HG03139 (cell line): ENCODE data around the gene C2orf92.

Source experiments
- ATAC-seq: cut with Tn5 transposase; IDR thresholded peaks from one replicate; pipeline ENCODE4 v1.9.1; 2021; ENCODE audit not compliant: unreplicated experiment

C2orf92 gene

DNA sequence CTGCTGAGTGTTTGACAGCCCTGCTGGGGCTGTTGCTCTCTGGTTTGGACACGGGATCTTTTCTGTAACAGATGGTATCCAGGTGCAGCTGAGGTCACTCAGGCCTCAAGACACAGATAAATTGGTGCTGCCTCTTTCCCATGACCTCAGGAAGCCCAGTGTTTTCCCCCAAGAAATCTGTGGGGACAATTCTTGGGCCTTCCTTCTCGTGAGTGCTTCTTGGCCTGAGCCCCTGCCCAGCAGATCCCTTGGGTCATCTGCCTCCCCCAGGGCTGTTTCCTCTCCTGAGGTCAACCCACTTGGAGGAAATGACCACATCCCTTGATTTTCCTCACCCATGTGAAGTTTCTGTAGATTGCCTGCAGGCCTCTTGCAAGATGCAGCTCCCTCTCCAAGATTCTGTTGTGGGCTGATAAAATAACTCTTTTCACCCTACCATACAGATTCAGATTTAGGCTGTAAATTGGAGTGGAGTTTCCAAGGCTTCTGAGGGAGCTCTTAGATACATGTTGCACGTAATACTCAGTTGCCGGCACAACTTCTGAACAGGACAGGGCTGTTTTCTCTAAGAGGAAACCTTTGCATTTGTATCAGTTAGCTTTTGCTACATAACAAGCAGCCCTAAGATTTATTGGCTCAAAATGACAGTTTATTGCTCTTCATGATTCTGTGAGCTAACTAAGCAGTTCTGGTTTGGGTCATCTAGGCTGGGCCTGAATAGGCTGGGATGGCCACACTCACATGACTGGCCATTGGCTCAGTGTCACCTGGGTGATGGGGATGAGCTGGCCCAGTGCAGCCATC lies 57.0 kb downstream of the C2orf92 start:
- ATAC-seq = no peak

DNA sequence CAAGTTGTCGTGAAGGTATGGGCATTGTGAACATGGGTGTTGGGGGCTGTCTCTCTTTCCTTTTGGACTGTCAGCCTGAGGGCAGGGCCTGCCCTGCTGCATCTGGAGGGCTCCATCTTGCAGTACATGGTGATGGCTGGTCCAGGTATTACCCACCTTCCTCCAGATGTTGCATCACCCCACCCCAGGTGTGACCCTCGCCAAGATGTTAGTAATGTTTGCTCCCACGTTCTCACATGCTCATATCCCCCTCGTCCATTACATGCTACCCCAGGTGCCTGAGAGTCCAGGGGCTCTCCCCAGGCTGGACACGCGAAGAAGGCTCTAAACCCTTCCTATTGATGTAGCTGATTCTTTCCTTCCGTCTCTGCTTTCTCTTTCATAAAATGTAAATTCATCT lies 57.8 kb downstream of the C2orf92 start:
- no peak for ATAC-seq

DNA sequence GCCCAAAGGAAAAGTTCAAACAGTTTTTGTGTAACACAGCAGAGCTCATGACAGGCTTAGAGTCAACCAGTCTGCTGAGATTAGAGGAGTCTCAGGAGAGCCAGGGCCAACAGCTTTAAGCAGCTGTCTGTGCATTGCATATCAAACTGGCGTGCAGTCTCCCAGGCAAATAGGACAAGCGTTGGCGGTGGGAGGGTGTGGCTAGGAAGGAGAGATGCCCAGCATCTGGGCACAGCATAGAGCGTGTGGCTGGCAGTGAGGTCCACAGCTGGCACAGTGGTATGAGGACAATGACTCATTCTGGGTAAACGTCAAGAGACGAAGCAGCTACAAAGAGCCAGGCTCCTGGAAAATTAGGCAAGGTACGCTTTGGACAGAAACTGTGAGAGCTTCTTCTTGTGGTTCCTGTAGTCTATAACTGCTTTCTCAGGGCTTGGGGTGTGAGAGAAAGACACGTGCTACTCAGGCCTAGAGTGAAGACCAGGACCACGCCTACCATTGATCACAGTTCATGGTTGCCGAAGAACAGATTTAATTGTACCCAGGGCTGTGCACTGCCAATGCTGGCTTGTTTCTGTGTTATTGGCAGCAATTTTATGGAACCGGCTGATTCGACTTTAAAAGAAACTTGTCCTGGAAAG lies 58.7 kb downstream of the C2orf92 start:
- no peak for ATAC-seq

DNA sequence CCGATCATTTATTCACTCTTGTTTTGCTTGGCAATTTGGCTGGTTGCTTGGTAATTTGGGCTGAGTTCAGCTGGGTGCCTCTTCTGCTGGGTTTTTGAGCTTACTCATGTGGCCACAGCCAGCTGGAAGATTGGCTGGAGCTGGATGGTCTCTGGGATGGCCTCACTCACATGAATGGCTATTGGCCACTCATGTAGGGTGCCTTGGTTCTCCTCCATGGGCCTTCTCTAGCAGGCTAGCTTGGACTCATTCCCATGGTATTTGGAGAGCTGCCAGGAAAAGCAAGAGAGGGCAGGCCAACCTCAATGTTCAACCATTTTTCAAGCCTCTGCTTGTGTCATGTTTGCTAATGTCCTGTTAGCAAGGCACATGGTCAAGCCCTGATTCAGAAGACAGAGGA lies 60.7 kb downstream of the C2orf92 start:
- no peak for ATAC-seq

DNA sequence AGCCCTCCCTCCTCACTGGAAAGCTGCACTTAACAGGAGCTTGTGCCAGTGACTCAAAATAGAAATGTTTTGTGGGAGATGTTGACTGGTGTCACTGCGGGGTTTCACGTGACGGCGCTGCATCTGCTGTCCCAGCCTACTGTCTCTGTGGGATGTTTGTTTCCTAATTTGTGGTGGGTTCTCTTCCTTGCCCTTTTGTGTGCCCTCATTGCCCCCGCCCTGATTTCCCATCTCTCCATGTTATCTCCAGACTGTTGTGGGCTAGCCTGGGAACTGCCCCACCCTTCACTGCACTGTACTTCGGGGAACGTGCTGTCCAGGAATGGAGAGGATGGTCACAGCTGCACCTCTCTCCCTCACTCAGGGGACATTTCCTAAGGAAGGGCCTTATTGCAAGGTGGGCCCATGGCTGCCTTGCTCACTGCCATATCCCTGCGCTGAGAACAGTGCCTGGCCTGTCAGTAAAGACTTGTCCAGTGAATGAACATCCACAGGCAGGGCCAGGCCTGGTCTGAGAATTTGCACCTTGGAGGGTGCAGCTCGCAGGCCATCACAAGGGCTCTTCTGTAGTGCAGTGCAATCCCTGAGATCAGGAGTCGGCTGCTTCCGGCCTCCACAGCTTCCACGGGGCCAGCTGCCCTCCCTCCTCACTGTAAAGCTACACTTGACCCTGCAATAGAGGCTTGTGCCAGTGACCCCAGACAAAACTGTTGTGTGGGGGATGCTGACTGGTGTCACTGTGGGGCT lies 61.9 kb downstream of the C2orf92 start:
- no peak for ATAC-seq

DNA sequence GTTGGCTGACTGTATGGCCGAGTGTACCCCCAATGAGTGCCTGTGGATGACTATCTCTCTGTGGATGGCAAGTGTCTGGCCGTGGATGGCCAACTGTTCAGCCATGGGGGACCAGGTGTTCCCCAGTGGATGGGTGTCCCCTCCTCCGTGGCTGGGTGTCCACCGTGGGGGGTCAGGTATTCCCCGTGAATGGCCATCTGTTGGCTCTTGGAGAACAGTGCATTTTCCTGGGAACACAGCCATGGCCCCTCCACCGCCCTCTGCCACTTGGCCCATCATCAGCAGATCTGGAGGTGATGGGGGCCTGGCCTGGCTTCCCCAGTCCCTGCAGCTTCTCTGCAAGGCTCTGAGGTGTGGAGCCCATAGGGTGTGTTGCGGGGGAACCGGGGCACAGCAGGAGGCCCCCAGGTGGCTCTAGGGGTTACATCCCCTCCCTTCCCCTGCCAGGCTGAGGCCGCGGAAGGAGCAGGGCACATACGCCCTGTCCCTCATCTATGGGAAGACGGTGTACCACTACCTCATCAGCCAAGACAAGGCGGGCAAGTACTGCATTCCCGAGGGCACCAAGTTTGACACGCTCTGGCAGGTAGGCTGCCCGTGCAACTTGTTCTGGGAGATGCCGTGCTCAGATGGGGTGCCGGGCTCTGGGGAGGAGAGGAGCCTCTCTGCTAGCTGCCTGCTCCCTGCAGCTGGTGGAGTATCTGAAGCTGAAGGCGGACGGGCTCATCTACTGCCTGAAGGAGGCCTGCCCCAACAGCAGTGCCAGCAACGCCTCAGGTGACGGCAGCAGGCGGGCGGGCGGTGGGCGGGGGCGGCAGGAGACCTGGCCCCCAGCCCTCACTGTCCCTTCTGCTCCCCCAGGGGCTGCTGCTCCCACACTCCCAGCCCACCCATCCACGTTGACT lies 63.2 kb downstream of the C2orf92 start:
- ATAC-seq = no peak

DNA sequence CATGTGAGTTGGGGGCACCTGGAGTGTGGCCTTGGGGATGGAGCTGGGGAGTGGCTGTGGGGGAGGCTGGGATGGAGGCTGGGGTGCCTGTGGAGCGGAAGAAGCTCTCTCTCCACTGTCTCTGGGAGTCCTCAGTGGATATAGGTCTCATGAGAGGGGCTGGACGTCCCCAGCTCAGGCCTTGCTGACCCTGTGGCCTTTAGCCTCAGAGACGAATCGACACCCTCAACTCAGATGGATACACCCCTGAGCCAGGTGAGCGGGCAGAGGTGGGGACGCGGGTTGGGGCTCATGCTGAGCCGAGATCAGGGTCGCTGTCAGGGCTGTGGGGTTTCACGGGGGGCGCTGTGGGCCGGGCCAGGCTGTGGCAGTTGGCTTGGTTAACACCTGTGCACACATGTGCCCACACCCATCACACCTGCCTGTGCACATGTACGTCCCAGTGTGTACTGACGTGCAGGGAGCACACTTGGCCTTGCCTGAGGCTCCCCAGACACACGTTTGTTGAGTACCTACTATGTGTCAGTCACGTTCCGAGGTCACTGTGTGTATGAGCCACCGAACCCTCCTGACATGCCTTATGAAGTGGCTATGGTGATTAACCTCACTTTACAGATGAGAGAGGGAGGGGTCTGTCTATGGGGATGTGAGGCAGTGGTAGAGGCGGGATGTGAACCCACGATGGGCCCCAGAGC lies 64.0 kb downstream of the C2orf92 start:
- ATAC-seq = no peak

DNA sequence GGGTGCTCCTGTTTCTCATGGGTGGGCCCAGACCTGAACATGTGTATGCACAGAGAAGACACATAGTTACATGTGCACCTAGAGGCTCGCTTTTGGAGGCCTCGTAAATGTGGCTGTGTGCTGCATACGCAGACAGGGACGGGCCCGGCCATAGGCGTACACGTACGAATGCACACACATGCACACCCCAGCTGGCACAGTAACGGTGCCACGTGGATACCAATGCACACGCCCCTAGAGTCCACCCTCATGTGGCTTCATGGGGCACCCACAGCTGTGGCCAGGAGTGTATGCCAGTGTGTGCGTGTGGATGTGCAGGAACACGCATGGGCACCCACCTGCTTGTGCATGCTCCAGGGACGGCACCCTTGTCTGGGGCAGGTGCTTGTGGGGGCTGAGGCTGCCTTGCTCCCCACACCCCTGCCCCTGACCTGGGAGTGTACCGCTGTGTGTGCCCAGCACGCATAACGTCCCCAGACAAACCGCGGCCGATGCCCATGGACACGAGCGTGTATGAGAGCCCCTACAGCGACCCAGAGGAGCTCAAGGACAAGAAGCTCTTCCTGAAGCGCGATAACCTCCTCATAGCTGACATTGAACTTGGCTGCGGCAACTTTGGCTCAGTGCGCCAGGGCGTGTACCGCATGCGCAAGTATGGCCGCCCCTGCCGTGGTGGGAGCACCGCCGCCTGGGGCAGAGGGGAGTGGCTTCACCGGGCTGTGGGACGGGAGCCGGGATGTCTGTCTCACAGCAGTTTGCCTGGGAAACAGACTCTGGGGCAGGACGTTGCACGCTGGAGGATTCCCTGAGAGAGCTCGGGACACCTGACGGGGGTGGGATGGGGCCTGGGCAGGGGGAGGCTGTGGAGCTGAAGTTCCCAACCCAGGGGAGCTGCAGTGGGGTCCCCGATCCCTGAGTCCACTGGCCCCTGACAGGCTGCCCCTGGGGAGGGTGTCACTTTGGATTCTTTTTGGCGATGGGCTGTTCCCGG lies 64.8 kb downstream of the C2orf92 start:
- no peak for ATAC-seq

DNA sequence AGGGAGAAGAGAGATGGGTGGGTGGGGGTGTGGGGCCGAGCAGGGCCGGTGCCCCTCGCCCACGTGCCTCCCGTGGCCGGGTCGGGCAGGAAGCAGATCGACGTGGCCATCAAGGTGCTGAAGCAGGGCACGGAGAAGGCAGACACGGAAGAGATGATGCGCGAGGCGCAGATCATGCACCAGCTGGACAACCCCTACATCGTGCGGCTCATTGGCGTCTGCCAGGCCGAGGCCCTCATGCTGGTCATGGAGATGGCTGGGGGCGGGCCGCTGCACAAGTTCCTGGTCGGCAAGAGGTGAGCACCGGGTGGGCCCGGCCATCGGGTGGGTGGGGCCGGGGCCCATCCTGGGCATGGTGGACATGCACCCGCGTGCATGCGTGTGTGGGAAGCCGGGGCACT lies 65.6 kb downstream of the C2orf92 start:
- ATAC-seq = no peak

DNA sequence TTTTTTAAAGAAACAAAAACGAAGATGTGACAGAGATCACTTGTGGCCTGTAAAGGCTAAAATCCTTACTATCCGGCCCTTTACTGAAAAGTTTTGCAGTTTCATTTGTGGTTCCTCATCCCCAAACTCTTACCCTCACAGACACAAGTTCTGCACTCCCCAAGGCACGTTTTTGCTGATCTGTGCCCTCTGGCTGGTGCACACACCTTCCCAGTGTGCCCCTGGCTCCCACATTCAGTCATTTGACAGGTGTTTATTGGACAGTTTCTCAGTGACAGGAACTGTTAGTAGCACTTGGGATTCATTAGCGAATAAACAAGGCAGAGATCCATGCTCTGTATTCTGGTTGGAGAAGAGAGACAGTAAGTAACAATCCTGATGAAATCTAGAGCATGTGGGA lies 66.7 kb downstream of the C2orf92 start:
- ATAC-seq = no peak

DNA sequence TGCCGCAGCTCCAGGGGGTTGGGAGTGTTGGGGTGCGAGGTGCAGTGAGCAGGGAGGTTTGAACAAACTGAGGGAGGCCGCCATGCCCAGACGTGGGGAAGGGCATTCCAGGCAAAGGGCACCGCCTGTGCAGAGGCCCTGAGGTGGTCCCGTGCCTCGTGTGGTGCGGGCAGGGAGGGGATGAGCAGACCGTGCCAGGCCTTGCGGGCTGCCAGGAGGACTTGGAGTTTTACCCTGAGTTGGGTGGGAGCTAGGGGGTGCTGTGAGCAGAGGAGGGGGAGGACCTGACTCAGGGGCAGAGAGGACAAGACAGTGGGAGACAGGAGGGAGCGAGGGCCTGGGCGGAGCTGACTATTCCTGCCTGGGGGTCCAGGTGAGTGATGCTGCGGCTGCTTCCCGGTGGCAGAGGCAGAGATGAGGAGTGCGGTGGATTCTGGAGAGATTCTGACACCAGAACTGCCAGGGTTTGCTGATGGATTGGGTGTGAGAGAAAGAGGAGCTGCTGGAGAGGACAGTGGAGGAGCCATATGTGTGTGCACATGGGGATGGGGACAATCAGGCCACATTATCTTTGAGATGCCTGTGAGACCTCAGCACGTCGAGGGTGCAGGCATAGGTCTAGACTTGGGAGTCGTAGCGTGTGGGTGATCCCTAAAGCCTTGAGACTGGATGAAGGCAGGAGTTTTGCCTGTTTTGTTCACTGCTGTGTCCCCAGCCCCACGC lies 67.3 kb downstream of the C2orf92 start:
- no peak for ATAC-seq

DNA sequence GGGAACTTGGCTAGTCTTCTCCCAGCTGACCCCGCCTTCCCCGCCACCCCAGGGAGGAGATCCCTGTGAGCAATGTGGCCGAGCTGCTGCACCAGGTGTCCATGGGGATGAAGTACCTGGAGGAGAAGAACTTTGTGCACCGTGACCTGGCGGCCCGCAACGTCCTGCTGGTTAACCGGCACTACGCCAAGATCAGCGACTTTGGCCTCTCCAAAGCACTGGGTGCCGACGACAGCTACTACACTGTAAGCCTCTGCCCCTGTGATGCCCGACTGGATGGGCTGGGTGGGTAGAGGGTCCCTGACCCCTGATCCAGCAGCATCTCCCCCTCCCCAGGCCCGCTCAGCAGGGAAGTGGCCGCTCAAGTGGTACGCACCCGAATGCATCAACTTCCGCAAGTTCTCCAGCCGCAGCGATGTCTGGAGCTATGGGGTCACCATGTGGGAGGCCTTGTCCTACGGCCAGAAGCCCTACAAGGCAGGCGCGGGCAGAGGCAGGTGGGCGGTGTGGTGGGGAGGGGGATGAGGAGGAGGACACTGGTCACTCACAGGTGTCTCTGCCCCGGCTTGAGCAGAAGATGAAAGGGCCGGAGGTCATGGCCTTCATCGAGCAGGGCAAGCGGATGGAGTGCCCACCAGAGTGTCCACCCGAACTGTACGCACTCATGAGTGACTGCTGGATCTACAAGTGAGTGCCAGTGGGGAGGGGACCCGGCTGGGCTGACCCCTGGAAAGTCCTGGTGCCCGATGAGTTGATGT lies 68.1 kb downstream of the C2orf92 start:
- ATAC-seq = no peak

DNA sequence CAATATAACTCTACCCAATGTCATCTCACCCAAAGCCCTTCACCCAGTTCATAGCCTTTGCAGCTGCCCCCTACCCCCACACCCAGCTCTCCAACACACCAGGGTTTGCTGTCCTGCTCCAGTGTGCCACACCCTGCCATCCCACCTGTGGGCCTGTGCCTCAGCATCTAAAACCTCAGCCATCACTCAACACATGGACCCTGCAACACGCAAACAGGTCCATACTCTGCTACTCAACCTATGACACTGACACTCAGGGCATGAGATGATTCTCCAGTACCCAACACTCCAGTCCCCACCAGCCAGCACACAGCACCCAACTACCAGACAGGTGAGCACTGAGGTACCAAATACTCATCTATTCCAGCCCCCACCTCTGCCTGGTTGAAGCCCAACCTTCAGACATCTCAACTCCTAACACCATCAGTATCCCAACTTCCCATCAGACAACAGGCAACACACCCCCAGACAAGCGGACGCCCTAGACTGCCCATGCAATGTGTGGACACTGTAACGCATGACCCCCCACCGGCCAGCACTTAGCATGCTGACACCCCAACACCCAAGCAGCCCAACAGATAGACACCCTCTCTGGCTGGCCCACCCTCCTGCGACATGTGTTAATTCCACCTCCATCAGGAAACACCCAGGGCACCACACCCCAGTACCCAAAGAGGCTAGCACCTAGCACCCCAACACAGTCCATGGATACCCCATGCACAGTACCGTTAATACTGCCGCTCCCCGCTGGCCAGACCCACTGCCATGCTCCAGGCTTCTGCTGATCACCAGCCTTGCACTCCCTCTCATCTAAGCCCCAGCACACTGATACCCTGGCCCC lies 68.9 kb downstream of the C2orf92 start:
- ATAC-seq = no peak

DNA sequence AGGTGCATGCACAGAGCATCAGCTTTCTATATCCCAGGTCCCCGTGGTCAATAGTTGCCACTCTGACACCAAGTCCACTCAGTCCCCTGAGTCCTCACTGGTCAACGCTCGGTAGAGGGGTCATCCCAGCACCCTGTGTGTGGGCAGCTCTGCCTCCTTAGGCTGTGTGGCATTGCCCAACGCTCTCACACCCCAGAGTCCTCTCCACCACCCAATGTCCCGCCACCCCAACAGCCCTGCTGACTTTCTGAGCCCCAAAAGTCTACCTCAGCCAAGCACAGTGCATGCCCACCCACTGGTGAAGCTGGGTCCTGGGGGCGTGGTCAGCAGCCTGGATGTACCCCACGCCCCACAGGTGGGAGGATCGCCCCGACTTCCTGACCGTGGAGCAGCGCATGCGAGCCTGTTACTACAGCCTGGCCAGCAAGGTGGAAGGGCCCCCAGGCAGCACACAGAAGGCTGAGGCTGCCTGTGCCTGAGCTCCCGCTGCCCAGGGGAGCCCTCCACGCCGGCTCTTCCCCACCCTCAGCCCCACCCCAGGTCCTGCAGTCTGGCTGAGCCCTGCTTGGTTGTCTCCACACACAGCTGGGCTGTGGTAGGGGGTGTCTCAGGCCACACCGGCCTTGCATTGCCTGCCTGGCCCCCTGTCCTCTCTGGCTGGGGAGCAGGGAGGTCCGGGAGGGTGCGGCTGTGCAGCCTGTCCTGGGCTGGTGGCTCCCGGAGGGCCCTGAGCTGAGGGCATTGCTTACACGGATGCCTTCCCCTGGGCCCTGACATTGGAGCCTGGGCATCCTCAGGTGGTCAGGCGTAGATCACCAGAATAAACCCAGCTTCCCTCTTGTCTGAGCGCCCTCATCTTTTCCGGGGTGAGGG lies 69.7 kb downstream of the C2orf92 start:
- ATAC-seq = no peak

DNA sequence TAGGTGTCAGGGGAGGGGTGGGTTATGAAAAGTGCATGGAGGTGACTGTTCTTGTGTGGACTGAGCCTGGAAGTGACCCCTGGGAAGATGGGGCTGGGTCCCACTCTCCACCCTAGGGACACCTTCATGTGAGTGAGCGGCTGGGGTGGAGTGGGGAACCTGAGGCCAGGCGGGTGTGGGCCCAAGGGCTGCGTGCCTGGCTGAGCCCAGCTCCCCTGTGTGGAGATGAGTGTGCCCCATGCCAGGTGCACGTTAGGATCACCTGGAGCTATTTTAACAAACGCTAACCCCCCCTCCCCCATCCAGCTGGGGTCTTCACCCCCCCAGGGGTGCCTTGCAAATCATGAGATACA lies 70.4 kb downstream of the C2orf92 start:
- ATAC-seq = no peak

DNA sequence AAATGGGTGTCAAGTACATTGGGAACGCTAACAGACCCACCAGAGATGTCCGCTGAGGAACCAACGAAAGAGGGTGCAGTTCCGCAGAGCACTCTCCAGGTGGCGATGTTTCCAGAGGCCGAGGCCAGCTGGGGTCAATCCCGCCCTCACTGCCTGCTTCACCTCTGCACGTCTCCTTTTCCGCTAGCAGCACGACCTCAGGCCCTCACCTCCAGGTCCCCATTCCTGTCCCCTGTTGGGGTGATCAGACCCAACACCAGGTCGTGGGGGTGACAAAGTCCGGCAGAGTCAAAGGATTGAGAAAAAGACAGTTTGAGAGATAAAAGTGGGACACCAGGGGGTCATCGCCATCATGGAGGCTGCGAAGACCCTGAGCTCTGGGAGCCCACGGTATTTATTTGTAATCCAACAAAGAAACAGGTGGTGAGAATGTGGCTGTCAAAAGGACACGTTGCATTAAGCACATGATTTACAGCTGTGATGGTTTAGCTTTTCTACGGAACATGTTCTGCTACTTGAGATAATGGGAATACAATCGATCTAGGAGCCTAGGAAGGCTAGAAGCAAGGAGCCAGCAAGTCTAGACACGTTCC lies 71.2 kb downstream of the C2orf92 start:
- ATAC-seq = no peak
